A549 (cell line): Measurements from ENCODE around the gene SHH. TPM values are rescaled to one million over a fixed set of nuclear protein-coding genes. Genes with fewer than 3 reads are reported as not detected.

Source experiments
- ATAC-seq, 2 experiments: fragments of 200-7000 bp in 1 of 2; fragments of >200 bp in 1 of 2; cut with Nextera tagmentation in 1 of 2; cut with Tn5 transposase in 1 of 2; 3 replicates each; pipeline versions ENCODE4 v1.8.0 to v1.9.1; 2018 to 2020; ENCODE audit warnings: mild to moderate bottlenecking in 1 of 2, moderate library complexity in 1 of 2
- CTCF ChIA-PET: fragments of 300-600 bp; sonication (Branson Sonifier 250); formaldehyde crosslinking; extraction: SDS; loops from one replicate; lab custom pipeline; 2021; ENCODE audit warnings: antibody characterized with exemption, inconsistent platforms; lab: Yijun Ruan, JAX
- POLR2A ChIA-PET: fragments of 350-600 bp; formaldehyde crosslinking; extraction: SDS; loops from one replicate; lab custom pipeline; 2021; ENCODE audit warnings: antibody characterized with exemption, inconsistent platforms; lab: Yijun Ruan, JAX
- DNase-seq, 2 experiments: peaks; one replicate each; pipeline versions ENCODE4 v3.0.0 to v3.0.0-alpha.2; 2011 to 2016; ENCODE audit warnings: low read depth in 1 of 2, low spot score in 1 of 2
- FAIRE-seq: peaks from 2 replicates; lab custom pipeline; 2011; peaks lifted over from hg19 to GRCh38; lab: Jason Lieb, UNC
- H3K27ac ChIP-seq, 2 experiments: fragments of >200 bp; sonication (Bioruptor Twin); formaldehyde crosslinking; 3 replicates each; pipeline ENCODE4 v1.5.1; 2016 to 2017
- H3K4me1 ChIP-seq: fragments of >200 bp; sonication (Bioruptor Twin); formaldehyde crosslinking; 3 replicates; pipeline ENCODE4 v1.6.1; 2016
- H3K4me2 ChIP-seq: fragments of >200 bp; sonication (Bioruptor Twin); formaldehyde crosslinking; 3 replicates; pipeline ENCODE4 v1.6.1; 2016
- H3K4me3 ChIP-seq: fragments of >200 bp; sonication (Bioruptor Twin); formaldehyde crosslinking; 3 replicates; pipeline ENCODE4 v1.5.1; 2016
- H3K9me3 ChIP-seq: fragments of >200 bp; sonication (Bioruptor Twin); formaldehyde crosslinking; 3 replicates; pipeline ENCODE4 v1.6.1; 2016
- CBX8 ChIP-seq: fragments of 200-600 bp; sonication (generic); IDR thresholded peaks from 2 replicates; pipeline ENCODE4 v1.6.1; 2016
- CEBPB ChIP-seq, 2 experiments: fragments of >200 bp in 1 of 2; sonication (Bioruptor Twin) in 1 of 2; formaldehyde crosslinking in 1 of 2; IDR thresholded peaks; 2 replicates each; pipeline ENCODE4 v1.6.1; 2012 to 2016
- ESRRA ChIP-seq: fragments of 150-350 bp; IDR thresholded peaks from 2 replicates; pipeline ENCODE4 v1.6.1; 2014; ENCODE audit warnings: mild to moderate bottlenecking, low read length, borderline replicate concordance
- FOXS1 ChIP-seq: fragments of 250-450 bp; sonication (Bioruptor Pico); IDR thresholded peaks from 2 replicates; pipeline ENCODE4 v1.5.0; 2020; ENCODE audit warnings: mild to moderate bottlenecking, moderate library complexity
- JUN ChIP-seq, 2 experiments: fragments of >200 bp; sonication (Bioruptor Twin); formaldehyde crosslinking; IDR thresholded peaks; 2 replicates in 1 of 2; 3 replicates in 1 of 2; pipeline ENCODE4 v1.6.1; 2016 to 2017
- KDM5A ChIP-seq: fragments of 200-600 bp; sonication (generic); IDR thresholded peaks from 2 replicates; pipeline ENCODE4 v1.6.1; 2016; ENCODE audit warnings: antibody characterized with exemption, mild to moderate bottlenecking
- MAX ChIP-seq: IDR thresholded peaks from 2 replicates; pipeline ENCODE4 v1.6.1; 2012
- NFE2L2 ChIP-seq: fragments of 150-350 bp; conservative IDR thresholded peaks from 2 replicates; pipeline ENCODE4 v1.6.1; 2014; ENCODE audit warnings: low read length
- NR3C1 ChIP-seq: fragments of >200 bp; sonication (Bioruptor Twin); formaldehyde crosslinking; IDR thresholded peaks from 3 replicates; pipeline ENCODE4 v1.6.1; 2017
- POLR2A ChIP-seq: IDR thresholded peaks from 2 replicates; pipeline ENCODE4 v1.6.1; 2012; ENCODE audit warnings: mild to moderate bottlenecking, low read length
- RAD21 ChIP-seq, 2 experiments: fragments of >200 bp in 1 of 2; sonication (Bioruptor Twin) in 1 of 2; formaldehyde crosslinking in 1 of 2; IDR thresholded peaks in 1 of 2; conservative IDR thresholded peaks in 1 of 2; 2 replicates in 1 of 2; 3 replicates in 1 of 2; pipeline ENCODE4 v1.6.1; 2012 to 2018; ENCODE audit warnings: inconsistent platforms in 1 of 2
- RNF2 ChIP-seq: fragments of 200-600 bp; sonication (generic); IDR thresholded peaks from 2 replicates; pipeline ENCODE4 v1.6.1; 2016; ENCODE audit warnings: low read depth, mild to moderate bottlenecking, antibody characterized with exemption, moderate library complexity, borderline replicate concordance
- SREBF2 ChIP-seq: fragments of 450-650 bp; IDR thresholded peaks from 2 replicates; pipeline ENCODE4 v1.6.1; 2014; ENCODE audit warnings: mild to moderate bottlenecking, moderate library complexity
- TFCP2L1 ChIP-seq: fragments of 250-450 bp; sonication (Bioruptor Pico); IDR thresholded peaks from 2 replicates; pipeline ENCODE4 v1.5.0; 2021; ENCODE audit warnings: mild to moderate bottlenecking
- TP53 ChIP-seq: fragments of 250-450 bp; sonication (Bioruptor Pico); IDR thresholded peaks from 2 replicates; pipeline ENCODE4 v1.5.0; 2021; ENCODE audit warnings: mild to moderate bottlenecking, moderate library complexity
- ZNF302 ChIP-seq: fragments of 250-450 bp; sonication (Bioruptor Pico); IDR thresholded peaks from 2 replicates; pipeline ENCODE4 v1.9.0; 2021; ENCODE audit warnings: inconsistent platforms, mild to moderate bottlenecking, moderate library complexity
- ZSCAN20 ChIP-seq: fragments of 250-450 bp; sonication (Bioruptor Pico); IDR thresholded peaks from 2 replicates; pipeline ENCODE4 v1.8.0; 2022; ENCODE audit warnings: mild to moderate bottlenecking, moderate library complexity
- WGBS: methylation state at CpG from one replicate; pipeline ENCODE4 v1.1.6; 2017; ENCODE audit errors: missing lambda C conversion rate; 5-methylcytosine and 5-hydroxymethylcytosine counted together
- polyA plus RNA-seq, 4 experiments: library from polyadenylated mRNA; depleted of rRNA in 3 of 4; stranded (reverse); fragments of >200 nt; fragmentation: RNase III in 1 of 4; extraction: RNeasy Plus Mini Kit Qiagen cat#74134 plus additional on column Dnase treatment in 1 of 4; gene quantifications; 2 replicates in 3 of 4; 3 replicates in 1 of 4; pipeline ENCODE4 v1.2.3, GENCODE V29; 2011 to 2017
- TF ChIP-seq, protein P1 (sequence below): IDR thresholded peaks from 2 replicates; pipeline ENCODE4 v1.6.1; 2012; ENCODE audit warnings: low read depth, borderline replicate concordance
- TF ChIP-seq, protein P2 (sequence below): IDR thresholded peaks from 2 replicates; pipeline ENCODE4 v1.6.1; 2012
- TF ChIP-seq, protein P3 (sequence below): fragments of 200-600 bp; sonication (generic); IDR thresholded peaks from 2 replicates; pipeline ENCODE4 v1.6.1; 2016; ENCODE audit warnings: antibody characterized with exemption, mild to moderate bottlenecking, moderate library complexity
- TF ChIP-seq, protein P4 (sequence below): fragments of >200 bp; sonication (Bioruptor Twin); formaldehyde crosslinking; IDR thresholded peaks from 2 replicates; pipeline ENCODE4 v1.6.1; 2016
- TF ChIP-seq, protein P5 (sequence below): fragments of 450-650 bp; IDR thresholded peaks from 2 replicates; pipeline ENCODE4 v1.6.1; 2014; ENCODE audit warnings: antibody characterized with exemption

Gene SHH
- polyA plus RNA-seq, 2 of the 4 experiments (the other 2 are of a cell fraction): 0.84 to 1.2 TPM

- DNase-seq: no peak
- H3K4me1 ChIP-seq: peaks cover 15% of the 10 kb centered on the region; the same call in 1 of the 3 replicates
- H3K9me3 ChIP-seq: 0 out of 3 replicates have a peak, but pooled peaks cover 6% of the 10 kb centered on the region
- CTCF ChIA-PET: interaction anchor here (1.1 to 2.2 kb wide), 3 partner anchors 10 to 47 kb away, joined by 4 to 7 read pairs (median 6); no protein-coding TSS in a partner anchor
- H3K4me3 ChIP-seq: no peak overlapping the region
- WGBS: 66% methylated on average over 4 of the region's 5 CpGs
- TF ChIP-seq SREBF2 (no peak), JUN (IDR thresholded peaks at IDR 0.05) (no peak), NFE2L2 (no peak), POLR2A (no peak), MAX (no peak), FOXS1 (CRISPR knock-in tag) (no peak), ZNF302 (CRISPR knock-in tag) (no peak), TFCP2L1 (CRISPR knock-in tag) (no peak), TP53 (CRISPR knock-in tag) (no peak), ESRRA (no peak), ZSCAN20 (CRISPR knock-in tag) (no peak)
- TF ChIP-seq, protein P1, sequence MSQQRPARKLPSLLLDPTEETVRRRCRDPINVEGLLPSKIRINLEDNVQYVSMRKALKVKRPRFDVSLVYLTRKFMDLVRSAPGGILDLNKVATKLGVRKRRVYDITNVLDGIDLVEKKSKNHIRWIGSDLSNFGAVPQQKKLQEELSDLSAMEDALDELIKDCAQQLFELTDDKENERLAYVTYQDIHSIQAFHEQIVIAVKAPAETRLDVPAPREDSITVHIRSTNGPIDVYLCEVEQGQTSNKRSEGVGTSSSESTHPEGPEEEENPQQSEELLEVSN: no peak
- TF ChIP-seq, protein P2, sequence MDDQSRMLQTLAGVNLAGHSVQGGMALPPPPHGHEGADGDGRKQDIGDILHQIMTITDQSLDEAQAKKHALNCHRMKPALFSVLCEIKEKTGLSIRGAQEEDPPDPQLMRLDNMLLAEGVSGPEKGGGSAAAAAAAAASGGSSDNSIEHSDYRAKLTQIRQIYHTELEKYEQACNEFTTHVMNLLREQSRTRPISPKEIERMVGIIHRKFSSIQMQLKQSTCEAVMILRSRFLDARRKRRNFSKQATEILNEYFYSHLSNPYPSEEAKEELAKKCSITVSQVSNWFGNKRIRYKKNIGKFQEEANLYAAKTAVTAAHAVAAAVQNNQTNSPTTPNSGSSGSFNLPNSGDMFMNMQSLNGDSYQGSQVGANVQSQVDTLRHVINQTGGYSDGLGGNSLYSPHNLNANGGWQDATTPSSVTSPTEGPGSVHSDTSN: no peak
- TF ChIP-seq, protein P3, sequence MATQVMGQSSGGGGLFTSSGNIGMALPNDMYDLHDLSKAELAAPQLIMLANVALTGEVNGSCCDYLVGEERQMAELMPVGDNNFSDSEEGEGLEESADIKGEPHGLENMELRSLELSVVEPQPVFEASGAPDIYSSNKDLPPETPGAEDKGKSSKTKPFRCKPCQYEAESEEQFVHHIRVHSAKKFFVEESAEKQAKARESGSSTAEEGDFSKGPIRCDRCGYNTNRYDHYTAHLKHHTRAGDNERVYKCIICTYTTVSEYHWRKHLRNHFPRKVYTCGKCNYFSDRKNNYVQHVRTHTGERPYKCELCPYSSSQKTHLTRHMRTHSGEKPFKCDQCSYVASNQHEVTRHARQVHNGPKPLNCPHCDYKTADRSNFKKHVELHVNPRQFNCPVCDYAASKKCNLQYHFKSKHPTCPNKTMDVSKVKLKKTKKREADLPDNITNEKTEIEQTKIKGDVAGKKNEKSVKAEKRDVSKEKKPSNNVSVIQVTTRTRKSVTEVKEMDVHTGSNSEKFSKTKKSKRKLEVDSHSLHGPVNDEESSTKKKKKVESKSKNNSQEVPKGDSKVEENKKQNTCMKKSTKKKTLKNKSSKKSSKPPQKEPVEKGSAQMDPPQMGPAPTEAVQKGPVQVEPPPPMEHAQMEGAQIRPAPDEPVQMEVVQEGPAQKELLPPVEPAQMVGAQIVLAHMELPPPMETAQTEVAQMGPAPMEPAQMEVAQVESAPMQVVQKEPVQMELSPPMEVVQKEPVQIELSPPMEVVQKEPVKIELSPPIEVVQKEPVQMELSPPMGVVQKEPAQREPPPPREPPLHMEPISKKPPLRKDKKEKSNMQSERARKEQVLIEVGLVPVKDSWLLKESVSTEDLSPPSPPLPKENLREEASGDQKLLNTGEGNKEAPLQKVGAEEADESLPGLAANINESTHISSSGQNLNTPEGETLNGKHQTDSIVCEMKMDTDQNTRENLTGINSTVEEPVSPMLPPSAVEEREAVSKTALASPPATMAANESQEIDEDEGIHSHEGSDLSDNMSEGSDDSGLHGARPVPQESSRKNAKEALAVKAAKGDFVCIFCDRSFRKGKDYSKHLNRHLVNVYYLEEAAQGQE: no peak
- TF ChIP-seq, protein P4, sequence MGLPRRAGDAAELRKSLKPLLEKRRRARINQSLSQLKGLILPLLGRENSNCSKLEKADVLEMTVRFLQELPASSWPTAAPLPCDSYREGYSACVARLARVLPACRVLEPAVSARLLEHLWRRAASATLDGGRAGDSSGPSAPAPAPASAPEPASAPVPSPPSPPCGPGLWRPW: no peak
- TF ChIP-seq, protein P5, sequence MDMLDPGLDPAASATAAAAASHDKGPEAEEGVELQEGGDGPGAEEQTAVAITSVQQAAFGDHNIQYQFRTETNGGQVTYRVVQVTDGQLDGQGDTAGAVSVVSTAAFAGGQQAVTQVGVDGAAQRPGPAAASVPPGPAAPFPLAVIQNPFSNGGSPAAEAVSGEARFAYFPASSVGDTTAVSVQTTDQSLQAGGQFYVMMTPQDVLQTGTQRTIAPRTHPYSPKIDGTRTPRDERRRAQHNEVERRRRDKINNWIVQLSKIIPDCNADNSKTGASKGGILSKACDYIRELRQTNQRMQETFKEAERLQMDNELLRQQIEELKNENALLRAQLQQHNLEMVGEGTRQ: no peak
- POLR2A ChIA-PET: no interaction called here
- peak overlapping the region; percentile 23 to 72; a peak in 3 of 6 replicates for H3K27ac ChIP-seq
- no peak for FAIRE-seq
- no peak overlapping the region for H3K4me2 ChIP-seq
- ATAC-seq: no peak
These were observed 40.4 kb upstream of the SHH start for GRCh38 chr7:155852426-155853301.

DNA sequence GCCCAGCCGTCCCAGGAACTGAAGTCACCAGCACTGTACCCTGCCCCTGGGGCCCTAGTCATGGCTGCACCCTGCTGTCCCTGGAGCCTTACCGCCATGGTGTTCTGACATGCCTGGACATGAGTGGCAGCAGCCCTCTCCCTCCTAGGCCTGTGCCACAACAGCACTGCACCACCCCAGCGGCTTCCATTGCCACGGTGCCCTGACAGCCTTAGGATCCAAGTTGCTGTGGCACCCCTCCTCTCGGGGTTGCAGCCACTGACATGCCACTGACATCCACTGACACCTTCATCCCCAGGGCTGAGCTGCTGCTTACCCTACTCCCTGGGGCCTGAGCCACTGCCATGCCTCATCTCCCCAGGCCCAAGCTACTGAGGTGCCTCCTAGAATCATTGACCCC lies 39.6 kb upstream of the SHH start:
- POLR2A ChIA-PET: no interaction called here
- Histone ChIP-seq H3K9me3 (0 out of 3 replicates have a peak, but pooled peaks cover 6% of the 10 kb centered on the region), H3K27ac (peak overlapping the region; percentile 23 to 72; a peak in 4 of 6 replicates), H3K4me2 (no peak overlapping the region), H3K4me3 (no peak overlapping the region), H3K4me1 (peaks cover 9% of the 10 kb centered on the region; the same call in 1 of the 3 replicates)
- TF ChIP-seq NR3C1 (no peak), CEBPB (IDR thresholded peaks at IDR 0.05) (no peak), RAD21 (conservative IDR thresholded peaks at IDR 0.05 in 1 of 2, IDR thresholded peaks at IDR 0.05 in 1 of 2) (no peak), KDM5A (no peak), RNF2 (no peak), CBX8 (no peak)
- 72% methylated on average over 4 of the region's 5 CpGs for WGBS
- DNase-seq: no peak
- CTCF ChIA-PET: interaction anchor here (2.2 kb wide), 1 partner anchor 36 kb away, joined by 6 read pairs; no protein-coding TSS in a partner anchor
- FAIRE-seq: no peak
- no peak for ATAC-seq
